ENCODE data around the gene TLE6.

The TLE6 gene

GRCh38 chr19:3020321-3020960 lies 43.1 kb downstream of the TLE6 start:
- no peak overlapping the region for H2AFZ ChIP-seq (ENCODE audit: low read length)
- no peaks in the 10 kb centered on the region for H3K36me3 ChIP-seq (ENCODE audit: insufficient read depth, low read length)
- no peaks in the 10 kb centered on the region for H3K4me1 ChIP-seq (ENCODE audit: insufficient read depth, low read length, poor library complexity, severe bottlenecking)
- no peak overlapping the region for H3K4me2 ChIP-seq (ENCODE audit: low read depth, low read length, poor library complexity, severe bottlenecking)
- no peak overlapping the region for H3K9ac ChIP-seq (ENCODE audit: low read depth, low read length, poor library complexity, severe bottlenecking)
- H4K20me1 ChIP-seq (ENCODE audit: insufficient read depth, low read length, poor library complexity, severe bottlenecking), result no peaks in the 10 kb centered on the region
- no peaks in the 10 kb centered on the region for H3K9me2 ChIP-seq (replicated peaks; ENCODE audit: low read depth, low read length)
- H3K4me3 ChIP-seq (ENCODE audit: low read length, poor library complexity, severe bottlenecking), result no peak overlapping the region
- H3K9me3 ChIP-seq (ENCODE audit: insufficient read depth, low read depth, low read length), result no peaks in the 10 kb centered on the region
- no peaks in the 10 kb centered on the region for H3F3A ChIP-seq (ENCODE audit: low read depth)
- no peaks in the 10 kb centered on the region for H3K27me3 ChIP-seq (ENCODE audit: insufficient read depth, low read length, poor library complexity, severe bottlenecking)
- TF ChIP-seq CTCF (conservative IDR thresholded peaks at IDR 0.05; ENCODE audit: low read length), result no peak
- no peak for TF ChIP-seq EZH2phosphoT487 (IDR thresholded peaks at IDR 0.05; ENCODE audit: borderline replicate concordance)
- H3K79me2 ChIP-seq (ENCODE audit: insufficient read depth, low read length), result no peaks in the 10 kb centered on the region

GRCh38 chr19:3024509-3024869 lies 47.1 kb downstream of the TLE6 start:
- peaks cover 6% of the 10 kb centered on the region for H3K4me1 ChIP-seq (ENCODE audit: insufficient read depth, low read length, poor library complexity, severe bottlenecking)
- no peak overlapping the region for H2AFZ ChIP-seq (ENCODE audit: low read length)
- H3K4me3 ChIP-seq (ENCODE audit: low read length, poor library complexity, severe bottlenecking), result no peak overlapping the region
- H3K36me3 ChIP-seq (ENCODE audit: insufficient read depth, low read length), result no peaks in the 10 kb centered on the region
- no peaks in the 10 kb centered on the region for H4K20me1 ChIP-seq (ENCODE audit: insufficient read depth, low read length, poor library complexity, severe bottlenecking)
- H3F3A ChIP-seq (ENCODE audit: low read depth), result no peaks in the 10 kb centered on the region
- no peak overlapping the region for H3K9ac ChIP-seq (ENCODE audit: low read depth, low read length, poor library complexity, severe bottlenecking)
- no peak for TF ChIP-seq CTCF (conservative IDR thresholded peaks at IDR 0.05; ENCODE audit: low read length)
- no peak for TF ChIP-seq EZH2phosphoT487 (IDR thresholded peaks at IDR 0.05; ENCODE audit: borderline replicate concordance)
- no peaks in the 10 kb centered on the region for H3K9me3 ChIP-seq (ENCODE audit: insufficient read depth, low read depth, low read length)
- H3K27me3 ChIP-seq (ENCODE audit: insufficient read depth, low read length, poor library complexity, severe bottlenecking), result peaks cover 6% of the 10 kb centered on the region
- H3K4me2 ChIP-seq (ENCODE audit: low read depth, low read length, poor library complexity, severe bottlenecking), result no peak overlapping the region
- H3K9me2 ChIP-seq (replicated peaks; ENCODE audit: low read depth, low read length), result no peaks in the 10 kb centered on the region
- no peaks in the 10 kb centered on the region for H3K79me2 ChIP-seq (ENCODE audit: insufficient read depth, low read length)

GRCh38 chr19:3024870-3025548 lies 47.6 kb downstream of the TLE6 start:
- H3K4me3 ChIP-seq (ENCODE audit: low read length, poor library complexity, severe bottlenecking), result no peak overlapping the region
- no peak overlapping the region for H3K9ac ChIP-seq (ENCODE audit: low read depth, low read length, poor library complexity, severe bottlenecking)
- H3K36me3 ChIP-seq (ENCODE audit: insufficient read depth, low read length), result no peaks in the 10 kb centered on the region
- no peaks in the 10 kb centered on the region for H3F3A ChIP-seq (ENCODE audit: low read depth)
- H3K79me2 ChIP-seq (ENCODE audit: insufficient read depth, low read length), result no peaks in the 10 kb centered on the region
- no peaks in the 10 kb centered on the region for H4K20me1 ChIP-seq (ENCODE audit: insufficient read depth, low read length, poor library complexity, severe bottlenecking)
- H3K9me2 ChIP-seq (replicated peaks; ENCODE audit: low read depth, low read length), result no peaks in the 10 kb centered on the region
- TF ChIP-seq EZH2phosphoT487 (IDR thresholded peaks at IDR 0.05; ENCODE audit: borderline replicate concordance) (no peak), CTCF (conservative IDR thresholded peaks at IDR 0.05; ENCODE audit: low read length) (no peak)
- no peaks in the 10 kb centered on the region for H3K9me3 ChIP-seq (ENCODE audit: insufficient read depth, low read depth, low read length)
- peaks cover 8% of the 10 kb centered on the region for H3K4me1 ChIP-seq (ENCODE audit: insufficient read depth, low read length, poor library complexity, severe bottlenecking)
- H3K27me3 ChIP-seq (ENCODE audit: insufficient read depth, low read length, poor library complexity, severe bottlenecking), result peaks cover 6% of the 10 kb centered on the region
- H2AFZ ChIP-seq (ENCODE audit: low read length), result no peak overlapping the region
- H3K4me2 ChIP-seq (ENCODE audit: low read depth, low read length, poor library complexity, severe bottlenecking), result no peak overlapping the region
